Measurements from ENCODE around the gene ZNF320.
A peak's percentile ranks its signal among the peaks of the same experiment; 100 is the strongest.
"Not testable (repeated sequence)": the region's sequence is repeated elsewhere in the genome, so short reads cannot be mapped to it uniquely, and the experiment has no call there.

The ZNF320 gene

GRCh38 chr19:52942386-52943133 lies 45.1 kb upstream of the ZNF320 start:
- TF ChIP-seq, protein P1, sequence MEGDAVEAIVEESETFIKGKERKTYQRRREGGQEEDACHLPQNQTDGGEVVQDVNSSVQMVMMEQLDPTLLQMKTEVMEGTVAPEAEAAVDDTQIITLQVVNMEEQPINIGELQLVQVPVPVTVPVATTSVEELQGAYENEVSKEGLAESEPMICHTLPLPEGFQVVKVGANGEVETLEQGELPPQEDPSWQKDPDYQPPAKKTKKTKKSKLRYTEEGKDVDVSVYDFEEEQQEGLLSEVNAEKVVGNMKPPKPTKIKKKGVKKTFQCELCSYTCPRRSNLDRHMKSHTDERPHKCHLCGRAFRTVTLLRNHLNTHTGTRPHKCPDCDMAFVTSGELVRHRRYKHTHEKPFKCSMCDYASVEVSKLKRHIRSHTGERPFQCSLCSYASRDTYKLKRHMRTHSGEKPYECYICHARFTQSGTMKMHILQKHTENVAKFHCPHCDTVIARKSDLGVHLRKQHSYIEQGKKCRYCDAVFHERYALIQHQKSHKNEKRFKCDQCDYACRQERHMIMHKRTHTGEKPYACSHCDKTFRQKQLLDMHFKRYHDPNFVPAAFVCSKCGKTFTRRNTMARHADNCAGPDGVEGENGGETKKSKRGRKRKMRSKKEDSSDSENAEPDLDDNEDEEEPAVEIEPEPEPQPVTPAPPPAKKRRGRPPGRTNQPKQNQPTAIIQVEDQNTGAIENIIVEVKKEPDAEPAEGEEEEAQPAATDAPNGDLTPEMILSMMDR (conservative IDR thresholded peaks at IDR 0.05; ENCODE audit: control insufficient read depth, insufficient read depth, low read depth, low read length), result no peak
- peak overlapping the region; percentile 90 for H3K4me3 ChIP-seq (ENCODE audit: control insufficient read depth, low read depth, low read length)
- DNase-seq (ENCODE audit: low read depth), result peak; percentile 69

GRCh38 chr19:52941941-52942385 lies 44.5 kb upstream of the ZNF320 start:
- H3K4me3 ChIP-seq (ENCODE audit: control insufficient read depth, low read depth, low read length), result peak overlapping the region; percentile 90
- DNase-seq (ENCODE audit: low read depth), result peak; percentile 22
- TF ChIP-seq, protein P1 (conservative IDR thresholded peaks at IDR 0.05; ENCODE audit: control insufficient read depth, insufficient read depth, low read depth, low read length), result no peak

DNA sequence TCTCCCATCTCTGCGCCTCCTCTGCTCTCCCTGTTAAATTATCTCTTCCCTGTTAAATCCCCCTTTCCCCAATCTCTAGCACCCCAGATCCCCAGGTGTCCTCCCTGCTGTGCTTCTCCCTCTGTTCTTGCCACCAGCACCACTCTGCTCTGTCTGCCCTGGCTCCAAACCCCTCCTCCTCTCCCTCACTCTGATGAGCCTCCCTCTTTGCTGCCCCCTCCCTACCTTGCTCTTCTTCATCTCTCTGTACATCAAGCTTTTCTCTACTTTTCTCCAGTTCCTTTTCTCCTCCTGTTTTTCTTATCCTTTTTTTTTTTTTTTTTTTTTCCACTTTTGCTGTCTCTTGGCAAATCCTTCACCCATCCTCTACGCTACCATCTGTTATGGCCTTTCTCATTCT lies 44.1 kb upstream of the ZNF320 start:
- not testable (repeated sequence) for DNase-seq (ENCODE audit: low read depth)
- peak overlapping the region; percentile 90 for H3K4me3 ChIP-seq (ENCODE audit: control insufficient read depth, low read depth, low read length)

- not testable (repeated sequence) for H3K4me3 ChIP-seq (ENCODE audit: control insufficient read depth, low read depth, low read length); DNase-seq (ENCODE audit: low read depth)
Observed at GRCh38 chr19:52940905-52941304, 43.5 kb upstream of the ZNF320 start.

DNA sequence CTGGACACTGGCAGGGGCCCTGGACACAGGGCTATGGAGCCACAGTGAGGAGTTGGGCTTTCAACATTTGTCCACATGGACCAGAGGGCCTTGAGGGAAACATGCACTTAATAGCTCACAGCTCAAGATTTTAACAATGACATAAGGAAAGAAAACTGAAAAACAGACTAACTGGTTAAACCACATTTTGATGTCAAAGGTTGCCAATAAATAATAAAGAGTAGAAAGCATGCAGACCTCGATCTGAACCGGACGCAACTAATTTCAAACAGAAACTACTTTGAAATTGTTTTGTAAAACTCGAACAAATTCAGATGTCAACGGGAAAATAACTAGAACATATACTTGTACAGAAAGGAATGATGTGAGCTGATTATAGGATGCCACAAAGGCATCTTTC lies 41.3 kb upstream of the ZNF320 start:
- peak; percentile 22 for DNase-seq (ENCODE audit: low read depth)

DNA sequence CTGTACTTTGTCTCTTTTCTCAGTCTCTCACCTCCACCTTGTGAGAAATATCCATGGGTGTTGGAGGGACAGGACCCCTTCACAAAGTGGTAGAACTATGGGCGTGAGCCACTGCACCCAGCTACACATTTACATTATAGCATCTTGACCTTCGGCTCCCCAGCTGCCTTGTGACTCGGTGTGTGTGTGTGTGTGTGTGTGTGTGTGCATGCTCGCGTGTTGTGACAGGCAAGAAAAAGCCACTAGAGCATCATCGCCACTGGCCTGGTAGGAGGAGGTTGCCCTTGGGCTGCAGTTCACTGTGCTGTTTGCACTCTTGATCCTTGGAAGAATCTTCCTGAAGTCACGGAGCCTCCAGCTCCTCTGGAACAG lies 39.5 kb upstream of the ZNF320 start:
- H3K4me3 ChIP-seq (ENCODE audit: control insufficient read depth, low read depth, low read length), result no peak overlapping the region
- TF ChIP-seq, protein P1 (conservative IDR thresholded peaks at IDR 0.05; ENCODE audit: control insufficient read depth, insufficient read depth, low read depth, low read length), result no peak
- DNase-seq (ENCODE audit: low read depth), result no peak

More for the DNA sequence above, 41.3 kb upstream of the ZNF320 start:
- TF ChIP-seq, protein P1 (conservative IDR thresholded peaks at IDR 0.05; ENCODE audit: control insufficient read depth, insufficient read depth, low read depth, low read length), result no peak
- no peak overlapping the region for H3K4me3 ChIP-seq (ENCODE audit: control insufficient read depth, low read depth, low read length)

- TF ChIP-seq, protein P1 (conservative IDR thresholded peaks at IDR 0.05; ENCODE audit: control insufficient read depth, insufficient read depth, low read depth, low read length), result no peak
- no peak overlapping the region for H3K4me3 ChIP-seq (ENCODE audit: control insufficient read depth, low read depth, low read length)
- no peak for DNase-seq (ENCODE audit: low read depth)
Observed at GRCh38 chr19:52936151-52936953, 38.9 kb upstream of the ZNF320 start.
